Colonic mucosa (tissue), 4 donors: ENCODE measurements around the gene CDH16. TPM values are rescaled to one million over a fixed set of nuclear protein-coding genes. Genes with fewer than 3 reads are reported as not detected.

Experiments
- DNase-seq: peaks from one replicate; pipeline ENCODE4 v3.0.0-alpha.2; 2020
- H3K27ac ChIP-seq: fragments of 200-600 bp; one replicate; pipeline ENCODE4 v1.8.0; 2021
- H3K27me3 ChIP-seq: fragments of 200-600 bp; one replicate; pipeline ENCODE4 v1.8.0; 2021
- H3K36me3 ChIP-seq: fragments of 200-600 bp; one replicate; pipeline ENCODE4 v1.8.0; 2021
- H3K4me1 ChIP-seq: fragments of 200-600 bp; one replicate; pipeline ENCODE4 v1.8.0; 2021; ENCODE audit warnings: mild to moderate bottlenecking
- H3K4me3 ChIP-seq: fragments of 200-600 bp; one replicate; pipeline ENCODE4 v1.8.0; 2021
- H3K9ac ChIP-seq, 2 donors: one replicate each; pipeline ENCODE4 v1.7.0; 2013; ENCODE audit warnings: control low read depth in 2 of 2, low read depth in 2 of 2, low read length in 2 of 2
- H3K9me3 ChIP-seq: fragments of 200-600 bp; one replicate; pipeline ENCODE4 v1.8.0; 2021
- CTCF ChIP-seq: fragments of 200-600 bp; IDR thresholded peaks from one replicate; pipeline ENCODE4 v1.8.0; 2022; ENCODE audit warnings: antibody characterized with exemption, mild to moderate bottlenecking
- intact Hi-C: fragments of 100-400 bp; cut with DNase I; formaldehyde crosslinking; loops from one replicate; pipeline ENCODE4 v1.14.1; 2022
- total RNA-seq, 2 donors: library from RNA; stranded (reverse); fragmentation: NEBNext Ultra II Directional in 1 of 2; extraction: Animal tissue kit (Norgen Biotek cat#: 25700) in 1 of 2; gene quantifications; one replicate each; pipeline ENCODE4 v1.2.1, GENCODE V29; 2021
- donor health status: healthy.
- donor health status: DM: no; HTN: no; CAD: no.
- donor health status: DM: no; HTN: no; CAD: no.

Gene CDH16
- total RNA-seq, 2 donors from 2014 or later = 0.72 to 1.8 TPM

GRCh38 chr16:66905633-66906539 is 12.8 kb downstream of the CDH16 start:
- H3K27me3 ChIP-seq = no peaks in the 10 kb centered on the region
- no peak for TF ChIP-seq CTCF
- H3K4me1 ChIP-seq = no peaks in the 10 kb centered on the region
- intact Hi-C loops = no loop called here
- no peak overlapping the region for H3K27ac ChIP-seq
- DNase-seq = peak; percentile 90
- no peaks in the 10 kb centered on the region for H3K9me3 ChIP-seq
- H3K9ac ChIP-seq = peak overlapping the region in 1 of 2 donors; percentile 51
- H3K4me3 ChIP-seq = no peak overlapping the region
- H3K36me3 ChIP-seq = no peaks in the 10 kb centered on the region

GRCh38 chr16:66904846-66905632 is 13.6 kb downstream of the CDH16 start:
- H3K4me1 ChIP-seq = peaks cover 3% of the 10 kb centered on the region
- no peak overlapping the region for H3K4me3 ChIP-seq
- H3K9ac ChIP-seq = peak overlapping the region in 1 of 2 donors; percentile 51
- intact Hi-C loops = no loop called here
- no peak for TF ChIP-seq CTCF
- H3K27me3 ChIP-seq = no peaks in the 10 kb centered on the region
- no peaks in the 10 kb centered on the region for H3K9me3 ChIP-seq
- no peaks in the 10 kb centered on the region for H3K36me3 ChIP-seq
- DNase-seq = no peak
- H3K27ac ChIP-seq = no peak overlapping the region

- no peak for DNase-seq
- H3K9ac ChIP-seq = no peak overlapping the region
- peaks cover 9% of the 10 kb centered on the region for H3K4me1 ChIP-seq
- TF ChIP-seq CTCF = no peak
- intact Hi-C loops = no loop called here
- no peak overlapping the region for H3K27ac ChIP-seq
- no peak overlapping the region for H3K4me3 ChIP-seq
- H3K36me3 ChIP-seq = no peaks in the 10 kb centered on the region
- H3K27me3 ChIP-seq = no peaks in the 10 kb centered on the region
- H3K9me3 ChIP-seq = no peaks in the 10 kb centered on the region
These were observed 14.2 kb downstream of the CDH16 start for GRCh38 chr16:66904428-66904845.

- DNase-seq = no peak
- Histone ChIP-seq H3K4me1 (peaks cover 12% of the 10 kb centered on the region), H3K27me3 (no peaks in the 10 kb centered on the region), H3K27ac (no peak overlapping the region), H3K4me3 (no peak overlapping the region), H3K36me3 (no peaks in the 10 kb centered on the region), H3K9ac (no peak overlapping the region), H3K9me3 (no peaks in the 10 kb centered on the region)
- intact Hi-C loops = no loop called here
- no peak for TF ChIP-seq CTCF
These were observed 14.9 kb downstream of the CDH16 start for GRCh38 chr16:66903544-66904427.
